ENCODE measurements around the gene SLC35G3.

DNA sequence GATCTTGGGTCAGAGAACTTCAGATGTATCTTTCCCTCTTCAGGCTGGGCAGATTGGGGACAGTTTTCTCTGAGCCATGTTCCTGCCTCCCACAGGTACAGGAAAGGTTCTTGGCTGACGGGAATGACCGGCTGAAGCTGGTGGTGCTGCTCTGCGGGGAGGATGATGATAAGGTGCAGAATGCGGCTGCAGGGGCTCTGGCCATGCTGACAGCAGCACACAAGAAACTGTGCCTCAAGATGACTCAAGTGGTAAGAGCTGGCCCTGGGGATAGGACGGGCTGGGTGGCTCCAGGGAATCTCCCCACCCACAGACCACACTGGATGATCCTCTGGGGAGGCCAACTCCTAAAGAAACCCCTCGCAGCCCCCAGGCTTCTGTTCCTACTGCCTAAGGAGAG lies 10.9 kb downstream of the SLC35G3 start:
- TF ChIP-seq, protein P1, sequence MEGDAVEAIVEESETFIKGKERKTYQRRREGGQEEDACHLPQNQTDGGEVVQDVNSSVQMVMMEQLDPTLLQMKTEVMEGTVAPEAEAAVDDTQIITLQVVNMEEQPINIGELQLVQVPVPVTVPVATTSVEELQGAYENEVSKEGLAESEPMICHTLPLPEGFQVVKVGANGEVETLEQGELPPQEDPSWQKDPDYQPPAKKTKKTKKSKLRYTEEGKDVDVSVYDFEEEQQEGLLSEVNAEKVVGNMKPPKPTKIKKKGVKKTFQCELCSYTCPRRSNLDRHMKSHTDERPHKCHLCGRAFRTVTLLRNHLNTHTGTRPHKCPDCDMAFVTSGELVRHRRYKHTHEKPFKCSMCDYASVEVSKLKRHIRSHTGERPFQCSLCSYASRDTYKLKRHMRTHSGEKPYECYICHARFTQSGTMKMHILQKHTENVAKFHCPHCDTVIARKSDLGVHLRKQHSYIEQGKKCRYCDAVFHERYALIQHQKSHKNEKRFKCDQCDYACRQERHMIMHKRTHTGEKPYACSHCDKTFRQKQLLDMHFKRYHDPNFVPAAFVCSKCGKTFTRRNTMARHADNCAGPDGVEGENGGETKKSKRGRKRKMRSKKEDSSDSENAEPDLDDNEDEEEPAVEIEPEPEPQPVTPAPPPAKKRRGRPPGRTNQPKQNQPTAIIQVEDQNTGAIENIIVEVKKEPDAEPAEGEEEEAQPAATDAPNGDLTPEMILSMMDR (conservative IDR thresholded peaks at IDR 0.05): no peak
- no peak for TF ChIP-seq EZH2 (IDR thresholded peaks at IDR 0.05; ENCODE audit: low read depth)

Measured in PC-9 (cell line).